ENCODE measurements around the gene MRPS16.

The MRPS16 gene

GRCh38 chr10:73219384-73219783, 33.1 kb downstream of the MRPS16 start:
- no peaks in the 10 kb centered on the region for H3K9me3 ChIP-seq
- H3K4me1 ChIP-seq, result no peaks in the 10 kb centered on the region
- no peak for TF ChIP-seq CTCF (IDR thresholded peaks at IDR 0.05; ENCODE audit: low read depth, low read length)
- H3K27me3 ChIP-seq, result no peaks in the 10 kb centered on the region
- H3K4me3 ChIP-seq (ENCODE audit: low read depth, low read length), result no peak overlapping the region
- H3K36me3 ChIP-seq, result no peaks in the 10 kb centered on the region
- DNase-seq, result no peak

- no peak for DNase-seq
- no peak overlapping the region for H3K4me3 ChIP-seq (ENCODE audit: low read depth, low read length)
- peak; percentile 66 for TF ChIP-seq CTCF (IDR thresholded peaks at IDR 0.05; ENCODE audit: low read depth, low read length)
- H3K4me1 ChIP-seq, result no peaks in the 10 kb centered on the region
- no peaks in the 10 kb centered on the region for H3K27me3 ChIP-seq
- H3K36me3 ChIP-seq, result no peaks in the 10 kb centered on the region
- no peaks in the 10 kb centered on the region for H3K9me3 ChIP-seq
Observed at GRCh38 chr10:73218431-73219191, 33.8 kb downstream of the MRPS16 start.

GRCh38 chr10:73217628-73218027, 34.8 kb downstream of the MRPS16 start:
- H3K36me3 ChIP-seq, result no peaks in the 10 kb centered on the region
- H3K27me3 ChIP-seq, result no peaks in the 10 kb centered on the region
- H3K4me3 ChIP-seq (ENCODE audit: low read depth, low read length), result no peak overlapping the region
- H3K9me3 ChIP-seq, result no peaks in the 10 kb centered on the region
- no peak for DNase-seq
- TF ChIP-seq CTCF (IDR thresholded peaks at IDR 0.05; ENCODE audit: low read depth, low read length), result no peak
- H3K4me1 ChIP-seq, result no peaks in the 10 kb centered on the region

- no peaks in the 10 kb centered on the region for H3K27me3 ChIP-seq
- H3K36me3 ChIP-seq, result no peaks in the 10 kb centered on the region
- no peak overlapping the region for H3K4me3 ChIP-seq (ENCODE audit: low read depth, low read length)
- no peaks in the 10 kb centered on the region for H3K4me1 ChIP-seq
- no peak for DNase-seq
- no peaks in the 10 kb centered on the region for H3K9me3 ChIP-seq
- TF ChIP-seq CTCF (IDR thresholded peaks at IDR 0.05; ENCODE audit: low read depth, low read length), result no peak
Observed at GRCh38 chr10:73215749-73216148, 36.7 kb downstream of the MRPS16 start.

- Histone ChIP-seq H3K27me3 (no peaks in the 10 kb centered on the region), H3K4me3 (ENCODE audit: low read depth, low read length) (no peak overlapping the region), H3K9me3 (no peaks in the 10 kb centered on the region), H3K4me1 (no peaks in the 10 kb centered on the region), H3K36me3 (no peaks in the 10 kb centered on the region)
- DNase-seq, result no peak
- no peak for TF ChIP-seq CTCF (IDR thresholded peaks at IDR 0.05; ENCODE audit: low read depth, low read length)
Observed at GRCh38 chr10:73211106-73211811, 41.2 kb downstream of the MRPS16 start.
